ENCODE data around the gene CCDC60.

- TF ChIP-seq CTCF (IDR thresholded peaks at IDR 0.05; ENCODE audit: insufficient read depth, low read length) (no peak), POLR2AphosphoS5 (IDR thresholded peaks at IDR 0.05; ENCODE audit: low read depth) (no peak), REST (IDR thresholded peaks at IDR 0.05; ENCODE audit: insufficient replicate concordance, low read depth) (no peak)
These were observed 34.6 kb downstream of the CCDC60 start for GRCh38 chr12:119369161-119369560.
